GM23338 (cell line): ENCODE measurements around the gene TOR1AIP1.

Experiments
- CREB1 ChIP-seq: fragments of 250-450 bp; sonication (Bioruptor Pico); IDR thresholded peaks from 2 replicates; pipeline ENCODE4 v1.5.0; 2020; ENCODE audit warnings: low read depth, mild to moderate bottlenecking, moderate library complexity
- CTCF ChIP-seq, 2 experiments: fragments of 200-600 bp in 1 of 2; sonication (generic) in 1 of 2; conservative IDR thresholded peaks; 2 replicates each; pipeline versions ENCODE4 v1.5.1 to v1.6.1; 2016 to 2017; ENCODE audit warnings: antibody characterized with exemption in 2 of 2, low read depth in 2 of 2, mild to moderate bottlenecking in 2 of 2, moderate library complexity in 1 of 2
- ETS1 ChIP-seq: IDR thresholded peaks from 2 replicates; pipeline ENCODE4 v1.6.1; 2016; ENCODE audit warnings: antibody characterized with exemption
- EZH2 ChIP-seq: fragments of 200-600 bp; sonication (generic); IDR thresholded peaks from one replicate; pipeline ENCODE4 v1.8.0; 2017; ENCODE audit warnings: antibody characterized with exemption, mild to moderate bottlenecking, low read depth; ENCODE audit not compliant: unreplicated experiment
- EZH2phosphoT487 ChIP-seq: fragments of 200-600 bp; sonication (generic); IDR thresholded peaks from one replicate; pipeline ENCODE4 v1.8.1; 2018; ENCODE audit warnings: antibody characterized with exemption; ENCODE audit not compliant: unreplicated experiment
- JUNB ChIP-seq: IDR thresholded peaks from one replicate; pipeline ENCODE4 v1.6.1; 2016; ENCODE audit warnings: antibody characterized with exemption; ENCODE audit not compliant: unreplicated experiment
- POLR2AphosphoS5 ChIP-seq: IDR thresholded peaks from 2 replicates; pipeline ENCODE4 v1.6.1; 2016; ENCODE audit warnings: antibody characterized with exemption, low read depth
- STAT1 ChIP-seq: IDR thresholded peaks from one replicate; pipeline ENCODE4 v1.6.1; 2016; ENCODE audit warnings: antibody characterized with exemption; ENCODE audit not compliant: unreplicated experiment
- ZNF114 ChIP-seq: fragments of 250-450 bp; sonication (Bioruptor Pico); IDR thresholded peaks from 2 replicates; pipeline ENCODE4 v1.5.0; 2020; ENCODE audit warnings: mild to moderate bottlenecking, moderate library complexity
- ZNF331 ChIP-seq: fragments of 250-450 bp; sonication (Bioruptor Pico); IDR thresholded peaks from 2 replicates; pipeline ENCODE4 v1.5.0; 2020; ENCODE audit warnings: low read depth, mild to moderate bottlenecking, moderate library complexity

DNA sequence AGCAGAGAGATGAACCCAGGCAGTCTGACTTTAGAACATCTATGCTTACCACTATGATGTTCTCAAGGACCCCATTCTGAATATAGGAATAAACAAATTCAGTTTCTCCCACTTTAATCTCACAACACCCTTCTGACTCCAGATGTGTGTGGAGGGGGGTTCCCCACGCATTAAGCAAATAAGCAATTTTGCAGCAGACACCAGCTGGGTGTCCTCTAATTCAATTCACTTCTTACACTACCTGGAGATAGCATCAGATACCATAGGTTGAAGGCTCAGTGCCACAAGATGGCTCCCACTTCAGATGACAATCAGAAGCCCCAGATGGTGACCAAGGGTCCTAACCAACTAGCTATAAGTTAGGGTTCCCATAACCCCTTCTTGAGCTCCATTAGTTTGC is 42.2 kb downstream of the TOR1AIP1 start:
- no peak for TF ChIP-seq CTCF (conservative IDR thresholded peaks at IDR 0.05; ENCODE audit: low read depth in 2 of 2)
- no peak for TF ChIP-seq JUNB
- no peak for TF ChIP-seq ZNF331 (CRISPR knock-in tag)
- no peak for TF ChIP-seq STAT1
- TF ChIP-seq ZNF114 (CRISPR knock-in tag): no peak
- no peak for TF ChIP-seq EZH2
- no peak for TF ChIP-seq EZH2phosphoT487
- no peak for TF ChIP-seq CREB1 (CRISPR knock-in tag)
- TF ChIP-seq POLR2AphosphoS5: no peak
- no peak for TF ChIP-seq ETS1
